AG20443 (cell line): Measurements from ENCODE around the gene TAX1BP3.

Experiments used
- DNase-seq: peaks from one replicate; pipeline ENCODE4 v3.0.0; 2012; ENCODE audit warnings: low spot score, mixed read lengths

The TAX1BP3 gene

DNA sequence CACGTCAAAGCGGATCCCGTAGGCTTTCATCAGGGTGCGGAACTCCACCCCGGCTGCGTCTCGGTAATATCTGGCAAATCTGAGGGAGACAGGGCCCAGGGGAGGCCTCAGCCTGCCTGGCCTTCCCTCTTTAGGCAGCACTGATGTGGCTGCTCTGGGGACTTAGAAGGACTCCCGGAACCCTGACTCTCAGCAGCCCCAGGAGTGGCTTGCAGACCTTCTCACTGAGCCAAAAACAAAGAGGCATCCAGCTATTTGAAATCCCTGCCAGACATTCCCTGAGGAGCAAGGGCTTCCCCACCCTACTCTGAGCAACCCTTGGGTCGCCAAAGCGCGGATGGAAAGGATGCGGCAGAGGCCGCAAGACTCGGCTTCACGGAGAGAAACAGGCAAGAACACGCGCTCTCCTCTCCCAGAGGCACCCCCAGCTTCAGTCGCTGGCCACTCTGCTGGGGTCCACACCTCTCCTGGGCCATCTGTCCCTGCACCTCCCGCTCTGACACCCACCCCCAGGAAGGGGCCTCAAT, 19.7 kb upstream of the TAX1BP3 start:
- DNase-seq: peak; percentile 43

DNA sequence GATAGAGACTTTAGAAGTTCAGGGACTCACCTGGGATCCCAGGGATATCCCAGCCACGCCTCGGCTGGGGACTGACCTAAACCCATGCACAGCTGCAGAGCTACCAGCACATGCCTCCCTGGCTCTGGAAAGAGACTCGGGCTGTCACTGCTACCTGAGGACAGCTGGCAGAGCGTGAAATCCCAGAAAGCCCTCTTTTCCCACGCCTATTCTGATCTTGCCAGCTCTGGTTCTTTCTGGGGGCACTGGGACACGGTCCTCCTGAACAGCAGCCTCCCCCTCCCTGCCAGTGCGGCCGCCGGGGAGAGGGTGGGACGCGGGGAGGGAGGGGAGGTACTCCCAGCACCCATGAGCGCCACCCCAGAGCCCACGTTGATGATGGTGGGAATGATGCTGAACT, 16.8 kb upstream of the TAX1BP3 start:
- no peak for DNase-seq

- peak; percentile 86 for DNase-seq
Measured at GRCh38 chr17:3683054-3683511, 14.7 kb upstream of the TAX1BP3 start.

DNA sequence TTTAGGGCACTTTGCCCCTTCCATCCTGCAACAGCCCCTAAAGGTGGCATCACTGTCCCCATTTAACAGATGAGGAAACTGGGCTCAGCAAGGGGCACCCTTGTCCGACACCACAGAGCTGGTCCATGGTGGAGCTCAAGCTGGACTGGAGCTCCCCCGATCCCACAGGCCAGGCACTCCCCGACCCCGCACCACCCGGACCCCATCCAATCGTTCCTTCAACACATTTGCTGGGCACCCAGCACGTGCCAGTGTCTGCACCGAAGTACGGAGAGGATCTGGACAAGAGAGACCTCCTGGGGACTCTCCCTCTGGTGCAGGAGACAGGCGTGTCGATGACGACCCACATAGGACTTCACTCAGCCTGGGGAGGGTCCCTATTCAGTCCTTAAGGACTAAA, 13.7 kb upstream of the TAX1BP3 start:
- no peak for DNase-seq

DNA sequence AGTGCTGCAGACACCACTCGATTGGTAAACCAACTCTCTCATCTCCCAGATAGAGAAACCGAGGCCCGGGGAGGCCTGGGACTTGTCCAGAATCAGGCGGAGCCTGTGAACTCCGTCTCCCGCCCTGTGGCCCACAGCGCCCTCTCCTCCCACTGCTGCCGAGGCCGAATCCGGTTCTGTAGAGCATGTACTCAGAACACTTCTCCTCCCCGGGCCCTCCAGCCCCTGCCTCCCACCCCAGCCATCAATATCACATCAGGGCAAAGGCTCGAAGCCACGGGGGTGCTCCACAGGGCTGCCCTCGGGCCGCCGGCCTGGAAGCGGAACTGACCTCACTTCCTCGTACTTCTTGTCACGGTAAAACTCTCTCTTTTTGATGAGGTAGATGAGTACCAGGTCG, 13.2 kb upstream of the TAX1BP3 start:
- no peak for DNase-seq

GRCh38 chr17:3681057-3681456, 12.7 kb upstream of the TAX1BP3 start:
- DNase-seq: no peak

GRCh38 chr17:3679531-3680126, 11.3 kb upstream of the TAX1BP3 start:
- no peak for DNase-seq

DNA sequence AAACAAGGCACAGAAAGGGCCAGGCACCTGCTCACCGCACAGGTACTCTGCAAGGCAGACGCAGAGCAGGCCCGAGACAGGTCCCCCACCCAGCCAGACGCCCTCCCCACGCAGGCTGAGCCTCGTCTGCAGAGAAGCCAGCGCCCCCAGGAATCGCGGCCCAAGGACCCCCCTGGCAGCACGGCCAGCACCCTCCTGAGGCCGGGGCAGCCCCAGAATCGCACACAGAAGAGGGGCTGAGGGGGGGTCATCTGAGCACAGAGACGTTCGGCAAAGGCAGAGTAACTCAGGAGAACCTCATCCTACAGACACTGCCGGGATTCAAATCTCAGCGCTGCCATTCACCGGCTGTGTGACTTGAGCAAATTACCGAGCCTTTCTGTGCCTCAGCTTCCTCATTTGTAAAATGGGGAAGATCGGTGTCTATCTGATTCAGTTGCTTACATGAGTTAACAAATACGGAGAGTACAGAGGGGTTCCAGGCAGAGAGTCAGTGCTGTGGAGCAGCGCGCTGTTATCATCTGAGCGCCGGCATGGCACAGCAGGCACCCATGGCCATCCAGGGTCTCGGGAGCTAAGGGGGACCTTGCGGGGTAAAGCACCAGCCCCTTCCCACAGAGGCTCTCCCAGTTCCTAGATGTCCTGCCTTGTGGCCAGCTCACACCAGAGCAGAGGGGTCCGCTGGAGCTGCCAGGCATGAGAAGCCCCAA, 10.6 kb upstream of the TAX1BP3 start:
- no peak for DNase-seq

GRCh38 chr17:3678095-3678820, 9.9 kb upstream of the TAX1BP3 start:
- DNase-seq: no peak

GRCh38 chr17:3675886-3676285, 7.5 kb upstream of the TAX1BP3 start:
- DNase-seq: no peak

DNA sequence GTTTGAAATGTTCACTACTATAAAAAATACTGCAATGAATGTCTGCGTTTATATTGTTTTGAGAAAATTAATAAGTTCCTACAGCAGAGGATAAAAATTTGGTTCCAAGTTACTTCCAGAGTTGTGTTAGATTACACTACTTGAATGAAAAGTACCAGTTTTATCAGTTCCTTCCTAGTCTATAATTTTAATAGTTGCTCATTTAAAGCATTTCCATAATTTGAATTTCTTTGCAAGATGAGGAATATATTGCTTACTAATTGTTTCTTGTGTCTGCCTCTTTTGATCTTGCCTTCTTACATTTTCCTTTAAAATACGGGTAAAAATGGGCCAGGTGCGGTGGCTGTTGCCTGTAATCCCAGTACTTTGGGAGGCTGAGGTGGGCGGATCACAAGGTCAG, 4.2 kb upstream of the TAX1BP3 start:
- no peak for DNase-seq

GRCh38 chr17:3669548-3669947, 1.2 kb upstream of the TAX1BP3 start:
- DNase-seq: no peak

- DNase-seq: no peak
Measured at GRCh38 chr17:3669085-3669347, 638 bp upstream of the TAX1BP3 start.

GRCh38 chr17:3667366-3668278, 756 bp downstream of the TAX1BP3 start:
- DNase-seq: peak; percentile 95

GRCh38 chr17:3666516-3666915, 1.9 kb downstream of the TAX1BP3 start:
- DNase-seq: no peak

DNA sequence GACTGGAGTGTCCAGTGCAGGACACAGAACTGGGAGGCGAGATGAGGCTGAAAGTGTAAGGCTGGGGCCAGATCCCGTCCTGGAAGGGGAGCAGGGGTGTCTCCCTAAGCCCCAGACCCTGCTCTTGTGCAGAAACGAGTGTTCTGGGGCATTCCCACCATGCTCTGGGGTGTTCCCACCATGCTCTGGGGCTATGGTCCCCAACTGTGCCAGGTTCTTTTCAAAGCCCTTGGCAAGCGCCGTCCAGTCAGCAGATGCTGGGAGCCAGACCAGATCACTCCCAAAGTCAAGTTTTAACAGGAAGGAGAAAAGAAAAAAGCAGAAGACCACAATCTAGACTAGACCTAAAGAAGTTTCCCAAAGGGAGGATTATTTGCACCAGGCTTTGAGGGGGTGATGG, 2.5 kb downstream of the TAX1BP3 start:
- no peak for DNase-seq

DNA sequence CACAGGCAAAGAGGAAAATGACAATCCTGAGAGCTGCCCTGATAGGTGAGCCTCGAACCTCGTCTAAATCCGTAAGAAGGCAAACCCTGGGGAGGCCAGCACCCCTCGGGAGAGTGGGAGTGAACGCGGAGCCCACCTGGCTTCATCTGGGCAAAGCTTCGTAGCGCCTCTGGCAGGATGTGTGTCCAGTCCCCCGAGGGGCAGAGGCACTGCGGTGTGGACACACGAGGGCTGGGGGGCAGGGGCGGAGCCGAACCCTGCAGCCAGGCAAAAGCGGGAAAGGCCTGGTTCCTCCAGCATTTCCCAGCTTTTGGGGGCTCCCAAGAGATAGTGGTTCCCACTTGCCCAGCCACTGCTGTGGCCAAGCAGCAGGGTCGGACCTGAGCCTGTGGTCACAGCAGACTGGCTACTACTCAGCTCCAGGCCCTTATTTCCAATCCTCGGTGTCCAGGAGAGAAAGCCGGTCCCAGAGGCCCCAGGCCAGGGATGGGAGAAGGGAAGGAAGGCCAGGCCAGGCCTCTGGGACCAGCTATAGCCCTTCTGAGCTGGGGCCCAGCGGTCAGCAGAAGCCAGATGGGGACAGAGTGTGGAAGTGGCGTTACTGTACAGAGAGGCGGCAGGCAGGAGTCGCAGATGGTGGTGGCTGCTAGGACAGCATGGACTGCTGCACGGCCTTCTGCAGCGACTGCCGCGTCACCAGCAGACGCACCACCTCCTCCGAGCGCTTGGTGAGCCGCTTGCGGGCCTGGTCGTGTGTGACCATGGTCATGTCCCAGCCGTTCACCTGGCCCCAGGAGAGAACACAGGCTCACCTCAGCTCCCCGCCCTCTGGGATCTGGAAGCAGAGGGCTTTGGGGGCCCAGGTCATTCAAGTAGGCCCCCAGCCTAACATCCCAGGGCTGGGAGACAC, 5.0 kb downstream of the TAX1BP3 start:
- DNase-seq: no peak

DNA sequence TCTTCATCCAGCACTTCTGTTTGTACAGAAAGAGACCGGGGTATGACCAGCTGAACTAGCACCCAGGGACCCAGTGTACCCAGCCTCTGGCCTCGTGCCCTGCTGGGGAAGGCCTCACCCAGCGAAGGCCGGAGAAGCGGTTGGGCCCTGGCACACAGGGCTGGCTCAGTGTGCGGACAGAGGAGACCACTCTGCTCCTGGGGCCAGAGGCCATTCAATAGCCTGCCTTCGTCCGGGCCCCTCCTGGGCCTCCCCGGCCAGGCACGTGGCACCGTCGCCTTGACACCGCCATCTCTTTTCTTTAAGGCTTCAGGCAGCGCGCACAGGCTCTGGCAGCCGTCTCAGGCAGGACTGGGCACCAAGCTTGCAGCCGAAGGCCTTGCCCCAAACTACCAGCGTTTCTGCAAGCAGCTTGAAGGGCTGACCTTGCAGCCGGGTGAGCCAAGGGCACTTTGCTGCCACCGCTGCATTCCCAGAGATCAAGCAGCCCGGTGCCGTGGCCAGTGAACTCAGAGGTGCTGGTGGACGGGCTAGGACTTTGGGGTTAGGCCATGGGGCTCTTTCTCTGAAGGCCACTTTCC, 8.0 kb downstream of the TAX1BP3 start:
- DNase-seq: no peak

GRCh38 chr17:3659541-3660111, 8.8 kb downstream of the TAX1BP3 start:
- peak; percentile 95 for DNase-seq

DNA sequence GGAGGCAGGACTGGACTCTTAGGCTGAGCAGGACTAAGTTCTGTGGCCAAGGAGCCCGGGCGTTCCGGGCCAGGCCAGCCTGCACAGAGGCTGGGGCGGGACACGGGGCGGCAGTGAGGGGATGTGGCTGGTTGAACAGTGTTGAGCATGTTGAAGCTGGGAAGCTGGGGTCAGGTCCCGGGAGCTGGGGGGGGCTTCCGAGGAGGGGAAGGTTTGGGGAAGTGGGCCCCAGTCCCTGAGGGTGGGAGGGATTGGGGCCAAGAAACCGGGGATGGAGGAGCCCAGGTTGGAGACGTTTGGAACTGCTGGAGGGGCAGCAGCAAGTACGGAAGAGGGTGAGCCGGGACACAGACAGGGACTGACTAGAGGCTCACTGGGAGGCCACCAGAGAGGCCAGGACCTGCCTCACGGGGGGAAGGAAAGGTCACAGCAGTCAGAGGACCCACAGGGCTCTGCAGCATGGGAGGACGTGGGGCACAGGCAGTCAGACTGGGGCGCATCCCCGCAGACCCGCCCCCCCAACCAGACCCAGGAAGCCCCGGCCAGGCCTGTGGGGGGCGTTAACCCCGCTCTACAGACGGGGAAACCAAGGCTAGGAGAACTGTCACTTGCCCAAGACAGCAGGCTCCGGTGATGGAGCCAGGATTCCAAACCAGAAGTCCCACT, 9.5 kb downstream of the TAX1BP3 start:
- DNase-seq: no peak
